T-cell (primary cell): ENCODE measurements around the gene NFIC. TPM values are rescaled to one million over a fixed set of nuclear protein-coding genes. Genes with fewer than 3 reads are reported as not detected.

Source experiments
- ATAC-seq, 4 experiments: fragments of 200-7000 bp in 3 of 4; fragments of 150-1000 bp in 1 of 4; cut with Tn5 transposase; replicated peaks in 1 of 4; 1 replicate in 3 of 4; 2 replicates in 1 of 4; pipeline ENCODE4 v1.10.0; 2021; ENCODE audit warnings: moderate library complexity in 3 of 4, mild to moderate bottlenecking in 2 of 4, moderate number of reproducible peaks in 1 of 4
- CTCF ChIA-PET, 2 donors: fragments of 300-600 bp; sonication (Branson Sonifier 250); formaldehyde crosslinking; loops; one replicate each; lab custom pipeline; 2022; ENCODE audit warnings: antibody characterized with exemption in 2 of 2; lab: Charles Lee
- POLR2A ChIA-PET, 2 donors: fragments of 300-600 bp; sonication (Branson Sonifier 250); formaldehyde crosslinking; loops; one replicate each; lab custom pipeline; 2022; ENCODE audit warnings: antibody characterized with exemption in 2 of 2; lab: Charles Lee
- DNase-seq, 35 experiments: peaks; one replicate each; pipeline versions ENCODE4 v3.0.0 to v3.0.0-alpha.2; 2013 to 2023
- H3K27ac ChIP-seq: one replicate; pipeline ENCODE4 v1.5.1; 2013; ENCODE audit warnings: low read length
- H3K27me3 ChIP-seq, 2 experiments: replicated peaks in 1 of 2; 1 replicate in 1 of 2; 2 replicates in 1 of 2; pipeline versions ENCODE4 v1.6.1 to v1.7.0; 2013; ENCODE audit warnings: low read length in 1 of 2, mixed read lengths in 1 of 2; ENCODE audit not compliant: control insufficient read depth in 2 of 2, insufficient read depth in 2 of 2; ENCODE audit errors: extremely low read depth in 1 of 2
- H3K36me3 ChIP-seq, 2 donors: 1 replicate in 1 of 2; 2 replicates in 1 of 2; pipeline versions ENCODE4 v1.6.1 to v1.7.0; 2013; ENCODE audit warnings: low read length in 1 of 2; ENCODE audit not compliant: control insufficient read depth in 2 of 2, insufficient read depth in 1 of 2; ENCODE audit errors: extremely low read depth in 1 of 2
- H3K4me1 ChIP-seq, 2 experiments: 1 replicate in 1 of 2; 2 replicates in 1 of 2; pipeline versions ENCODE4 v1.6.1 to v1.7.0; 2013; ENCODE audit warnings: low read length in 2 of 2, mixed read lengths in 1 of 2; ENCODE audit not compliant: insufficient read depth in 2 of 2, control insufficient read depth in 1 of 2; ENCODE audit errors: extremely low read depth in 1 of 2
- H3K4me3 ChIP-seq, 2 donors: 1 replicate in 1 of 2; 2 replicates in 1 of 2; pipeline versions ENCODE4 v1.5.1 to v1.7.0; 2013; ENCODE audit warnings: mild to moderate bottlenecking in 2 of 2, low read length in 1 of 2, moderate library complexity in 1 of 2; ENCODE audit not compliant: control insufficient read depth in 1 of 2; ENCODE audit errors: extremely low read depth in 1 of 2
- H3K9me3 ChIP-seq: 2 replicates; pipeline ENCODE4 v1.7.0; 2013
- H3K27ac Mint-ChIP-seq, 2 donors: one replicate each; pipeline ENCODE4 v1.8.0; 2020 to 2021; ENCODE audit warnings: mild to moderate bottlenecking in 2 of 2, mixed read lengths in 2 of 2
- H3K27me3 Mint-ChIP-seq, 2 donors: one replicate each; pipeline ENCODE4 v1.8.0; 2021 to 2022; ENCODE audit warnings: mixed read lengths in 2 of 2
- H3K36me3 Mint-ChIP-seq: one replicate; pipeline ENCODE4 v1.8.0; 2021; ENCODE audit warnings: mixed read lengths
- H3K4me1 Mint-ChIP-seq, 3 donors: one replicate each; pipeline ENCODE4 v1.8.0; 2020 to 2022; ENCODE audit warnings: mixed read lengths in 3 of 3, mild to moderate bottlenecking in 1 of 3
- H3K4me3 Mint-ChIP-seq, 3 donors: one replicate each; pipeline ENCODE4 v1.8.0; 2020 to 2022; ENCODE audit warnings: mild to moderate bottlenecking in 3 of 3, mixed read lengths in 3 of 3, moderate library complexity in 3 of 3
- H3K9me3 Mint-ChIP-seq, 3 donors: one replicate each; pipeline ENCODE4 v1.8.0; 2020 to 2022; ENCODE audit warnings: mixed read lengths in 3 of 3
- WGBS: methylation state at CpG from one replicate; pipeline ENCODE4 v1.1.5; 2013; ENCODE audit warnings: missing lambda C conversion rate; ENCODE audit not compliant: insufficient coverage; 5-methylcytosine and 5-hydroxymethylcytosine counted together
- total RNA-seq, 35 experiments: library from RNA in 6 of 35; stranded (reverse) in 6 of 35; fragments of 120-200 nt in 1 of 35; gene quantifications; one replicate each; pipeline versions ENCODE4 v1.2.1 to v1.2.4 and lab custom pipeline; 2013 to 2026

The NFIC gene
- 10 to 100 TPM; 27.1 to 41.7 (median 37.2) TPM for total RNA-seq
- total RNA-seq (2013) = 13.0 TPM
- 4.1 to 19.9 (median 10.0) reads per million in 29 experiments for total RNA-seq (lab: John Stamatoyannopoulos, UW)

- H3K27ac ChIP-seq = no peak within 1 kb of the TSS
- H3K27ac Mint-ChIP-seq = no peak within 1 kb of the TSS
These were observed at the start of gene NFIC for GRCh38 chr19:3365836-3366752. NFIC (plus strand) TSS chr19:3366583; CDS start chr19:3366637, 54 bp downstream.

GRCh38 chr19:3316659-3317207 lies 49.6 kb upstream of the NFIC start:
- Mint-ChIP-seq H3K36me3 (no peaks in the 10 kb centered on the region), H3K9me3 (no peaks in the 10 kb centered on the region), H3K4me1 (no peaks in the 10 kb centered on the region), H3K27me3 (peaks cover 25 to 44% of the 10 kb centered on the region in 2 donors), H3K4me3 (no peak overlapping the region), H3K27ac (no peak overlapping the region)
- no peak overlapping the region for H3K27ac ChIP-seq
- POLR2A ChIA-PET = no interaction called here
- 77% methylated on average over 4 of the region's 5 CpGs for WGBS
- CTCF ChIA-PET = no interaction called here
- H3K36me3 ChIP-seq = no peaks in the 10 kb centered on the region
- ATAC-seq (no peak), DNase-seq (no peak)
- no peak overlapping the region for H3K4me3 ChIP-seq
- no peaks in the 10 kb centered on the region for H3K9me3 ChIP-seq
- H3K4me1 ChIP-seq = no peaks in the 10 kb centered on the region
- peaks cover 0 to 80% of the 10 kb centered on the region in 2 experiments for H3K27me3 ChIP-seq

More at GRCh38 chr19:3365836-3366752, at the start of gene NFIC:
- 3% methylated on average over 12 of the region's 64 CpGs for WGBS
- H3K4me1 ChIP-seq = peaks cover 7 to 58% of the 10 kb centered on the region in 2 experiments
- H3K4me3 ChIP-seq = peak within 1 kb of the TSS; percentile 46 to 54
- H3K9me3 ChIP-seq = no peaks in the 10 kb centered on the region
- peaks cover 0 to 3% of the 10 kb centered on the region in 2 donors for H3K36me3 ChIP-seq
- Mint-ChIP-seq H3K4me1 (peaks cover 53 to 63% (median 59%) of the 10 kb centered on the region in 3 donors), H3K9me3 (no peaks in the 10 kb centered on the region), H3K4me3 (peak within 1 kb of the TSS; percentile 64 to 78 (median 70)), H3K36me3 (no peaks in the 10 kb centered on the region), H3K27me3 (peaks cover 0 to 6% of the 10 kb centered on the region in 2 donors)
- CTCF ChIA-PET = no interaction called here
- peaks cover 0 to 13% of the 10 kb centered on the region in 2 experiments for H3K27me3 ChIP-seq
- ATAC-seq (peak; percentile 31 to 53 (median 52)), DNase-seq (peak in 10 of 35 experiments; percentile 7 to 55 (median 30))
- POLR2A ChIA-PET = no interaction called here

DNA sequence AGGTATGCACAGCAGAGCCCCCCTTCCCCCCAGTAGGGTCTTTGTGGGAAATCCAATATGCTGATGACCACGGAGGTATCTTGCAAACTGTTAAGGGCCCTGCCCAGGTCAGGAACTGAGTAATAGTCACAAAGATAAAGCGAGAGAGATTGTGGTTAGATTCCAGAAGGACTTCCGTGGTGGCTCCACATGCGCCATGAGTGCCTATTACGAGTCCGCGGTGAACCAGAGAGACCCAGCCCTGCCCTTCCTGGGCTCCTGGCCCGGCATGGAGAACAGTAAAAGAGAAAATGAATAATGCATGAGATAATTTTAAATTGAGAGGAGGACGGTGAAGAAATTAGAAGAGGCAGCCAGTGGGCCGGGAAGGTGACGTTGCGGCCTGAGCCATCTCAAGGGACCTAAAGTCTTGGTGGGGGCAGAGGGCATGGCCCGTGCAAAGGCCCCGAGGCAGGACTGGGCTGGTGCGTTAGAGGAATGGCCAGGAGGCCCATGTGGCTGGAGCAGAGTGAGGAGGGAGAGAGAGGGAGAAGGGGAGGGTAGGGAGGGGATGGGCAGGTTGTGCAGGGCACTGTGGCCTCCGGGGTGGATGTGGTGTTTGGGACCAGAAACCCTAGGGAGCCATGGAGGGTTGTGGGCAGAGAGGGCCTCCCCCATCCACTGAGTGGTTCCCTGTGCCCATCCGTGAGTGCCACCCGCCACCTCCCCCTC lies 46.6 kb upstream of the NFIC start:
- no peak overlapping the region for H3K4me3 Mint-ChIP-seq
- H3K36me3 Mint-ChIP-seq = no peaks in the 10 kb centered on the region
- H3K27me3 Mint-ChIP-seq = peaks cover 26% of the 10 kb centered on the region in 2 donors
- H3K9me3 Mint-ChIP-seq = no peaks in the 10 kb centered on the region
- no peaks in the 10 kb centered on the region for H3K4me1 Mint-ChIP-seq
- CTCF ChIA-PET = interaction anchor here in 1 of 2 donors (1.3 kb wide), 1 partner anchor 165 kb away, joined by 3 read pairs; no protein-coding TSS in a partner anchor
- WGBS = 62% methylated on average over 16 of the region's 18 CpGs
- POLR2A ChIA-PET = no interaction called here
- Histone ChIP-seq H3K36me3 (no peaks in the 10 kb centered on the region), H3K4me3 (no peak overlapping the region), H3K4me1 (no peaks in the 10 kb centered on the region), H3K27ac (no peak overlapping the region), H3K9me3 (no peaks in the 10 kb centered on the region), H3K27me3 (peaks cover 0 to 60% of the 10 kb centered on the region in 2 experiments)
- ATAC-seq (no peak), DNase-seq (no peak)
- no peak overlapping the region for H3K27ac Mint-ChIP-seq

- Histone ChIP-seq H3K4me1 (no peaks in the 10 kb centered on the region), H3K27me3 (peaks cover 0 to 55% of the 10 kb centered on the region in 2 experiments), H3K4me3 (no peak overlapping the region), H3K36me3 (no peaks in the 10 kb centered on the region), H3K9me3 (no peaks in the 10 kb centered on the region), H3K27ac (no peak overlapping the region)
- WGBS = 63% methylated on average over 18 of the region's 29 CpGs
- ATAC-seq (no peak), DNase-seq (no peak)
- ChIA-PET POLR2A (no interaction called here), CTCF (no interaction called here)
- H3K36me3 Mint-ChIP-seq = no peaks in the 10 kb centered on the region
- H3K27ac Mint-ChIP-seq = no peak overlapping the region
- H3K27me3 Mint-ChIP-seq = peaks cover 26% of the 10 kb centered on the region in 2 donors
- no peaks in the 10 kb centered on the region for H3K4me1 Mint-ChIP-seq
- no peak overlapping the region for H3K4me3 Mint-ChIP-seq
- no peaks in the 10 kb centered on the region for H3K9me3 Mint-ChIP-seq
These were observed 46.1 kb upstream of the NFIC start for GRCh38 chr19:3320354-3320670.

GRCh38 chr19:3320853-3321252 lies 45.5 kb upstream of the NFIC start:
- Histone ChIP-seq H3K36me3 (no peaks in the 10 kb centered on the region), H3K4me3 (no peak overlapping the region), H3K4me1 (no peaks in the 10 kb centered on the region), H3K27me3 (peaks cover 0 to 50% of the 10 kb centered on the region in 2 experiments), H3K9me3 (no peaks in the 10 kb centered on the region), H3K27ac (no peak overlapping the region)
- WGBS = 100% methylated on average over 1 of the region's 8 CpGs
- no peak for ATAC-seq
- H3K4me3 Mint-ChIP-seq = no peak overlapping the region
- no peaks in the 10 kb centered on the region for H3K4me1 Mint-ChIP-seq
- POLR2A ChIA-PET = no interaction called here
- no peaks in the 10 kb centered on the region for H3K9me3 Mint-ChIP-seq
- no peak for DNase-seq
- peaks cover 23 to 26% of the 10 kb centered on the region in 2 donors for H3K27me3 Mint-ChIP-seq
- CTCF ChIA-PET = no interaction called here
- H3K36me3 Mint-ChIP-seq = no peaks in the 10 kb centered on the region
- H3K27ac Mint-ChIP-seq = no peak overlapping the region

GRCh38 chr19:3321696-3322095 lies 44.7 kb upstream of the NFIC start:
- WGBS = 61% methylated on average over 5 of the region's 6 CpGs
- H3K27me3 ChIP-seq = peaks cover 0 to 43% of the 10 kb centered on the region in 2 experiments
- H3K4me1 Mint-ChIP-seq = no peaks in the 10 kb centered on the region
- no peak overlapping the region for H3K4me3 Mint-ChIP-seq
- ATAC-seq = no peak
- H3K27ac ChIP-seq = no peak overlapping the region
- no peaks in the 10 kb centered on the region for H3K36me3 ChIP-seq
- H3K9me3 ChIP-seq = no peaks in the 10 kb centered on the region
- no peaks in the 10 kb centered on the region for H3K4me1 ChIP-seq
- H3K9me3 Mint-ChIP-seq = no peaks in the 10 kb centered on the region
- no peak overlapping the region for H3K4me3 ChIP-seq
- no peak for DNase-seq
- POLR2A ChIA-PET = no interaction called here
- peaks cover 16 to 22% of the 10 kb centered on the region in 2 donors for H3K27me3 Mint-ChIP-seq
- no peak overlapping the region for H3K27ac Mint-ChIP-seq
- CTCF ChIA-PET = interaction anchor here in 1 of 2 donors (0.7 kb wide), 1 partner anchor 86 kb away, joined by 4 read pairs; no protein-coding TSS in a partner anchor
- no peaks in the 10 kb centered on the region for H3K36me3 Mint-ChIP-seq
